ENCODE measurements around the gene TAAR8.

TAAR8 gene

GRCh38 chr6:132584698-132585097, 32.2 kb downstream of the TAAR8 start:
- Histone ChIP-seq H3K36me3 (replicated peaks; ENCODE audit: insufficient read depth, low read length) (no peaks in the 10 kb centered on the region), H3K27me3 (replicated peaks; ENCODE audit: insufficient read depth, low read length) (no peaks in the 10 kb centered on the region), H3K4me1 (ENCODE audit: low read length) (no peaks in the 10 kb centered on the region), H3K79me2 (ENCODE audit: low read length) (no peaks in the 10 kb centered on the region), H4K20me1 (ENCODE audit: insufficient read depth, low read length) (no peaks in the 10 kb centered on the region), H3K9me3 (replicated peaks; ENCODE audit: insufficient read depth, low read length) (no peaks in the 10 kb centered on the region), H3K9me2 (replicated peaks; ENCODE audit: insufficient read depth, low read length) (no peaks in the 10 kb centered on the region), H3K4me2 (ENCODE audit: low read depth, low read length) (no peak overlapping the region), H3K4me3 (ENCODE audit: low read length) (no peak overlapping the region), H3F3A (ENCODE audit: insufficient read depth, low read length) (no peaks in the 10 kb centered on the region), H3K9ac (ENCODE audit: low read length) (no peak overlapping the region), H2AFZ (ENCODE audit: low read length) (no peak overlapping the region), H3K27ac (ENCODE audit: low read length) (no peak overlapping the region)
- no peak for DNase-seq
- TF ChIP-seq EZH2phosphoT487 (IDR thresholded peaks at IDR 0.05; ENCODE audit: low read length) (no peak), EZH2 (optimal IDR thresholded peaks at IDR 0.05; ENCODE audit: low read depth, low read length) (no peak), CTCF (IDR thresholded peaks at IDR 0.05; ENCODE audit: low read length) (no peak)

GRCh38 chr6:132587424-132587823, 35.0 kb downstream of the TAAR8 start:
- no peaks in the 10 kb centered on the region for H3K4me1 ChIP-seq (ENCODE audit: low read length)
- no peaks in the 10 kb centered on the region for H3F3A ChIP-seq (ENCODE audit: insufficient read depth, low read length)
- H2AFZ ChIP-seq (ENCODE audit: low read length), result no peak overlapping the region
- no peaks in the 10 kb centered on the region for H3K36me3 ChIP-seq (replicated peaks; ENCODE audit: insufficient read depth, low read length)
- no peaks in the 10 kb centered on the region for H3K27me3 ChIP-seq (replicated peaks; ENCODE audit: insufficient read depth, low read length)
- TF ChIP-seq EZH2phosphoT487 (IDR thresholded peaks at IDR 0.05; ENCODE audit: low read length) (no peak), EZH2 (optimal IDR thresholded peaks at IDR 0.05; ENCODE audit: low read depth, low read length) (no peak), CTCF (IDR thresholded peaks at IDR 0.05; ENCODE audit: low read length) (no peak)
- H3K4me3 ChIP-seq (ENCODE audit: low read length), result no peak overlapping the region
- no peak overlapping the region for H3K9ac ChIP-seq (ENCODE audit: low read length)
- no peaks in the 10 kb centered on the region for H4K20me1 ChIP-seq (ENCODE audit: insufficient read depth, low read length)
- DNase-seq, result no peak
- H3K79me2 ChIP-seq (ENCODE audit: low read length), result no peaks in the 10 kb centered on the region
- H3K9me2 ChIP-seq (replicated peaks; ENCODE audit: insufficient read depth, low read length), result no peaks in the 10 kb centered on the region
- H3K27ac ChIP-seq (ENCODE audit: low read length), result no peak overlapping the region
- no peaks in the 10 kb centered on the region for H3K9me3 ChIP-seq (replicated peaks; ENCODE audit: insufficient read depth, low read length)
- no peak overlapping the region for H3K4me2 ChIP-seq (ENCODE audit: low read depth, low read length)

- H2AFZ ChIP-seq (ENCODE audit: low read length), result no peak within 1 kb of the TSS
- H3F3A ChIP-seq (ENCODE audit: insufficient read depth, low read length), result no peaks in the 10 kb centered on the region
- no peaks in the 10 kb centered on the region for H3K9me3 ChIP-seq (replicated peaks; ENCODE audit: insufficient read depth, low read length)
- H4K20me1 ChIP-seq (ENCODE audit: insufficient read depth, low read length), result no peaks in the 10 kb centered on the region
- H3K27me3 ChIP-seq (replicated peaks; ENCODE audit: insufficient read depth, low read length), result no peaks in the 10 kb centered on the region
- DNase-seq, result no peak
- no peaks in the 10 kb centered on the region for H3K9me2 ChIP-seq (replicated peaks; ENCODE audit: insufficient read depth, low read length)
- no peaks in the 10 kb centered on the region for H3K36me3 ChIP-seq (replicated peaks; ENCODE audit: insufficient read depth, low read length)
- H3K4me1 ChIP-seq (ENCODE audit: low read length), result no peaks in the 10 kb centered on the region
- H3K4me2 ChIP-seq (ENCODE audit: low read depth, low read length), result no peak within 1 kb of the TSS
- no peak for TF ChIP-seq EZH2phosphoT487 (IDR thresholded peaks at IDR 0.05; ENCODE audit: low read length)
- no peak for TF ChIP-seq EZH2 (optimal IDR thresholded peaks at IDR 0.05; ENCODE audit: low read depth, low read length)
- no peak for TF ChIP-seq CTCF (IDR thresholded peaks at IDR 0.05; ENCODE audit: low read length)
- H3K9ac ChIP-seq (ENCODE audit: low read length), result no peak within 1 kb of the TSS
- no peaks in the 10 kb centered on the region for H3K79me2 ChIP-seq (ENCODE audit: low read length)
- no peak within 1 kb of the TSS for H3K4me3 ChIP-seq (ENCODE audit: low read length)
- H3K27ac ChIP-seq (ENCODE audit: low read length), result no peak within 1 kb of the TSS
These were observed 37.0 kb downstream of the TAAR8 start, which contains the start of gene TAAR5 for GRCh38 chr6:132589454-132589853. TSS of gene TAAR5 (minus strand) at chr6:132589741. CDS start at chr6:132589686, 55 bp downstream.

Data from MM.1S (cell line).